LoVo (cell line): Measurements from ENCODE around the gene MYO5A.
"Not testable (repeated sequence)": the region's sequence is repeated elsewhere in the genome, so short reads cannot be mapped to it uniquely, and the experiment has no call there.

Experiments used
- DNase-seq: peaks from one replicate; pipeline ENCODE4 v3.0.0-alpha.2; 2016; ENCODE audit warnings: low spot score

MYO5A gene

GRCh38 chr15:52505151-52505550, 23.5 kb downstream of the MYO5A start:
- DNase-seq = no peak

DNA sequence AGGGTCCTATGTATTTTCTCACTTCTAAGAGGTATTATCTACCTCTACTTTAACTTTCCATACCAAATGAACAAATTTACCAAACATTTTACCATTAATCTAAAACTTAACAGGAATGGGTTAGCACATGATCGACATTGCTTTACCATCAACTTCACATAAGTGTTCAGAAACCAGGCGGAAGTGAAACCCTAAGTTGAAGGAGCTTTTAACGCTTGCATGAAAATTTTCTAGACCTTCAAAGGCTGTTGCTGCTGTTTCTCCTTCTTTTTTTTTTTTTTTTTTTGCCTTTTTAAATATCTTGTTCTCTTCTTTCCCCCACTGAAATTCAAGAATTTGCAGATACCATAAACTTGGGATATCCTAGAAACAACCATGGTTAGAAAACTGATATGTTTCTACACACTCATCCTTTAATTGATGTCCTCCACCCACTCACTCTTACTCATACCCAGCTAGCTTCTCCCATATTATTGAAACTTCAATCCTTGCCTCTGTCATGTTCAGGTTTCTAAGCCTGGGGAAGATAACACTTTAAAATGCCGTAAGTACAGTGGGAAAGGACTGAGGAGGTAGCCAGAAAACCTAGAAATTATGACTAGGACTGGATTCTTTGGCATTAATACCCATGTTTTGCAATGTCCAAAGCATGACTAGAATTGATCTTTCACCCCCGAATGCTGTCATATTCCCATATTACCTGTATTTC, 24.7 kb downstream of the MYO5A start:
- no peak for DNase-seq

GRCh38 chr15:52502608-52503007, 26.1 kb downstream of the MYO5A start:
- DNase-seq = no peak

- DNase-seq = no peak
These were observed 29.2 kb downstream of the MYO5A start for GRCh38 chr15:52499506-52499905.

- no peak for DNase-seq
These were observed 30.0 kb downstream of the MYO5A start for GRCh38 chr15:52498706-52499105.

DNA sequence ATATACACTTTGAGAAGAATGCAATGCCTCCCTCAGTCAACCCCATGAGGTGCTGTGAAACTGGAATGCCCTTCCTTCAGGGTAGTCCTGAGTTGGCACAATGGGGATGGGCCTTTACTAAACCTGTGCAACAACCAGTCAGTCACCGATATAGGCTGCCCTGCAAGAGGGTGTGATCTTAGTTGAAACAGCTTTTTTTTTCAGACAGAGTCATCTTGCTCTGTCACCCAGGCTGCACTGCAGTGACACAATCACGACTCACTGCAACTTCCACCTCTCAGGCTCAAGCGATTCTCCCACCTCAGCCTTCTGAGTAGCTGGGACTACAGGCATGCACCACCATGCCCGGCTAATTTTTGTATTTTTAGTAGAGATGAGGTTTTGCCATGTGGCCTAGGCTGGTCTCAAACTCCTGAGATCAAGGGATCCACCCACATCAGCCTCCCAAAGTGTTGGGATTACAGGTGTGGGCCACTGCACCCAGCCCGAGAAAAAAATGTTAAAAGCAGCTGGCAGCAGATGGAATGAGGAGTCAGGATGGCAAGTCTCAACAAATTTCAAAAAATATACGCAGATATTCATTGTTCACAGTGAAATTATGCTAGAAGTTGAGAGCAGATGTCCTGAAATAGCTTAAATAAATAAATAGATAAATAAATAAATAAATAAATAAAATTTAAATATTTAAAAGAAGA, 31.8 kb downstream of the MYO5A start:
- DNase-seq = peak; percentile 54

GRCh38 chr15:52496175-52496574, 32.5 kb downstream of the MYO5A start:
- no peak for DNase-seq

- no peak for DNase-seq
These were observed 33.6 kb downstream of the MYO5A start for GRCh38 chr15:52495125-52495524.

- no peak for DNase-seq
These were observed 34.7 kb downstream of the MYO5A start for GRCh38 chr15:52493968-52494367.

DNA sequence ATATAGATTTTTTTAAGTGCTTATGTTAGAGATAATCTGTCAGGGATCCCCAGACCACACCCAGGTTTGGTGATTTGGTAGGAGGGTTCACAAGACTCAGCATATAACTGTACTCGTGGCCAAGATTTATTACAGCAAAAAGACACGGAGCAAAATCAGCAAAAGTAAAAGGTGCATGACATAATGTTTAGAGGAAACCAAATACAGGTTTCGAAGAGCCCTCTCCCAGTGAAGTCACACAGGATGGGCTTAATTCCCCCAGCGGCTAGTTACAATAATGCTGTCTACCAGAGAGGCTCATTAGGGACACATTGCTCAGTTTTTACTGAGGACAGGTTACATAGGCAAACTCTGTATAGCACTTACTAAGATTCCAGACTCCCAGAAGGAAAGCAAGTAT, 36.5 kb downstream of the MYO5A start:
- DNase-seq = no peak

GRCh38 chr15:52491472-52491871, 37.2 kb downstream of the MYO5A start:
- no peak for DNase-seq

DNA sequence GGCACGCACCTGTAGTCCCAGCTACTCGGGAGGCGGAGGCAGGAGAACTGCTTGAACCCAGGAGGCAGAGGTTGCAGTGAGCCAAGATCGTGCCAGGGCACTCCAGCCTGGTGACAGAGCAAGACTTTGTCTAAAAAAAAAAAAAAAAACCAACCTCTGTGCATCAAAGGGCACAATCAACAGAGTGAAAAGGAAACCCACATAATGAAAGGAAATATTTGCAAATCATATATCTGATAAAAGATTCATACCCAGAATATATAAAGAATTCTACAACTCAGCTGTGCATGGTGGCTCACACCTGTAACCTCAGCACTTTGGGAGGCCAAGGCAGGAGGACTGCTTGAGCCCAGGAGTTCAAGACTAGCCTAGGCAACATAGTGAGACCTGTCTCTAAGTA, 39.2 kb downstream of the MYO5A start:
- not testable (repeated sequence) for DNase-seq

GRCh38 chr15:52488830-52489229, 39.9 kb downstream of the MYO5A start:
- DNase-seq = no peak

DNA sequence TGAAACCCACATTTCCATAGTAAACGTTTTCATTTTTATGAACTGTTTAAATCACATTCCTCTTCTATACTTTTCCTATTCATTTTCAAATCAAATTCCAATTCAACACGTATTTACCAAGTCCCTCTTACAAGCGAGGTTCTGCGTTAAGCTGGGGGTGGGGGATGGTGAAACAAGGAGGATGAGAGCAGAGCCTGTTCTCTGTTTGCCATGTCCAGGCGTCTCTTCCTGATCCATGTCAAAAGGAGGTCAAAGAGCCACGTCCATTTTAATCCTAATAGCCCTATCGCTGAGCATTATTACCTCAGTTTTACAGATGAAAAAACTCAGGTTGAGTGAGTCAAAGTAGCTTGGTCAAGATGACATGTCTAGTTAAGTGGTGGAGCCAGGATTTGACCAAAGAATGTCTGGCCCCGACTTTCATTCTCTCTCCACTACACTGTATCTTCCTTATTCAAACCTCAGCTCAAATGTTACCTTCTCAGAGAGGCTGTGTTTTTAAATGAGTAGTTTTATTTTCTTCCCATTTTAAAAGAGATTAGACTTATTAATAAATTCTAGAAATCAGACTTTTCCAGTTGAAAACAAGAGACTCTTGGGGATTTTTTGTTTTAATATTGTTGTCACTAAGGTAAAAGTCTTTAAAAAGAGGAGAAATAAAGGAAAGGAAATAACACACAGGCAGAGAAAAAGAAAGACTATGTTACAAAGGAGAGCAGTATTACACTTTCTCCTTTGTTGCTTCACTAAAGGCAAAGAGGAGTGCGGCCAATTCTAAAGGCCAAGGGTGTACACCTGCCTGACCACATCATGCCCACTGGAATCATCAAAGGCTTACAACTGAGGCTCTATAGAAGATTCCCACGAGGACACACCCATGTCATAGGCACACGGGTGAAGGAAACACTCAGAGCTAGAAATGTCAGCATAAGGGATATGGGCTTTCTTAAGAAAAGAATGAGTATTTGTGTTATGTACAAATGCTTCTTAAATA, 42.4 kb downstream of the MYO5A start:
- DNase-seq = no peak

- DNase-seq = no peak
These were observed 43.4 kb downstream of the MYO5A start for GRCh38 chr15:52485290-52485689.

DNA sequence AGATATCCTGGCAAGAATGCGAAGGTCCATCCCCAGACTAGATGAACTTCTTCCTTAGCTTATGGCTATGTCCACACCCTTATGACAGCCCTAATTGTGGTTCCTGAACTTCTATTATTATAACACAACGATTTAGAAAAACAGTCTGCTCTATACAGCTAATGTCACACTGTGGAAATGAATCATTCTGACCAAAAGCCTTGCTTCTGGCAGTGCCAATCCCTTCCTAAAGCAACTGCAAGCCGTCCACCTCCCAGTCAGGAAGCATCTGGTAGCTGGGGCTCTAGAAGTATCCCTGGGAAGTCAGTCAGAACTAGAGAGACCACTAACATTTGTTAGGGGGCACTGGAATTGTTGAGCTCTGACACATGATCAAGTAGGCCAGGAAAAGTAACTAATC, 45.0 kb downstream of the MYO5A start:
- no peak for DNase-seq

DNA sequence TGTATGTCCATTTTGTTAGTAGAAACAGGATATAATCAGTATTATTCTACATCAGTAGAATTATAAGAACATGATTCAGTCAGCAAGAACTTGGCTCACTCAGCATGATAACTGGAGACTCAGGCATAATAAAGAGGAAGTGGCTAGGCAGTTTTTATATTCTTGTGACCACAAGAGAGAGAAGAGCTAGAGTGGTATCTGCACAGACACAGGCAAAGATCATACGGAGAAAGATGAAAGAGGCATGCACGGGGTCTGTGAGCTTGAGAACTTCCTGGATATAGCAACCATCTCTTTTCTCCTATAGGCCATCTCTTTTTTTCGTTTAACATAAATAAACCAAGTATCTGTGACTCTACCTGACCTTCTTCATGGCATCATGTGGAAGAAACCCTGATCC, 46.8 kb downstream of the MYO5A start:
- DNase-seq = no peak

DNA sequence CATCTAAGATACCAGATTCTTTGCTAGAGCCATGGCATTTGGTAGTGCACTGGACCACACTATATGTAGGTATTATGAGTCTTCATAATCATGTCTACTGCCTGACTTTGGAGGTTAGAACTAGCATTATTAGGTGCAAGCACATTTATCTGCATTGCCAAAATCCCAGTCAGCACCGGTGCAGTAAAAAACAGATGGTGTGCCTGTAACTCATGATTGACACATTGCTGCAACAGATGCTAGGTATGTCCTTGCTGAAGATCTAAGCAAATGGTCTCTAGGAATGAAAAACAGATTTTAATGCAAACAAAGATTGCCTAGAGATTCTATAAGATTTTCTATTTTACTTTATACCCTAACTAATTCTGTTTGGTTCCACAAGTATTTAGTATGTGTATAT, 47.7 kb downstream of the MYO5A start:
- DNase-seq = no peak

GRCh38 chr15:52466716-52467115, 62.0 kb downstream of the MYO5A start:
- DNase-seq = no peak

GRCh38 chr15:52466134-52466701, 62.5 kb downstream of the MYO5A start:
- DNase-seq = no peak

DNA sequence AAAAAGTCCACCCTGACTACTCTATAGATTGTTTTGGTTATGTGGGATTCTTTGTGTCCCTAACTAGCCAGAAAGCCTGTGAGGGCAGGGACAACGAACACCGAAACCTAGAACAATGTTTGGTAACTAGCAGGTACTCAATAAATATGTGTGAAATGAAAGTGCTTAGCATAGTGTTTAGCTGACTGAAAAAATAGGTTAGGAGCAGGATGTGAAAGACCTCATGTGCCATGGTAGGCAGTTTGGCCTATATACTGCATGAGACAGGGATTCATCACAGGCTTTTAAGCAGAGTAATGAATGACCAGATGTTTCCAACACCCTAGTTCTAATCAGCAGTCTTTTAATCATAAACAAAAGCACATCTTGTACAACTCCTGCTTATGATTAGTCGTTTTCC, 64.2 kb downstream of the MYO5A start:
- no peak for DNase-seq

DNA sequence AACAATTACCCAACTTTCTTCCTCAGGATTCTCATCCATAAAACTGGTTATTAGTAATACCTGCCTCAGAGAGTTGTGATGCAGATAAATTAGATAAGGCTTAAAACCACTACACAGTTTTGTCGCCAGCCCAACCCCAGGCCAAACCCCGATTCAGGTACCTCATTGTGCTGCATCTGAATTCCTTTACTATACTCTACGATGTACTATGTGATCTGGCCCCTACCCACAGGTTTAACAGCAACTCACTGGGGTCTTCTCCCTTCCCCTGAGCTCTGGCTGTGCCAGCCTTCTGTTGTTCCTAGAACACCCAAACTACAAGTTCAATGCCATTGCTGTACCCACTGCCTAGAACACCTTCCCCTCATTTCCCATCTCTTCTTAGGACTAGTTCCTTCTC, 64.6 kb downstream of the MYO5A start:
- no peak for DNase-seq
